Astrocyte (in vitro differentiated cells and primary cell): ENCODE measurements around the gene ORAI1. TPM values are rescaled to one million over a fixed set of nuclear protein-coding genes. Genes with fewer than 3 reads are reported as not detected.

ENCODE experiments used
- DNase-seq: peaks from one replicate; pipeline ENCODE4 v3.0.0-alpha.2; 2010; ENCODE audit warnings: low read depth
- FAIRE-seq: peaks from 2 replicates; lab custom pipeline; 2011; peaks lifted over from hg19 to GRCh38; lab: Jason Lieb, UNC
- H2AFZ ChIP-seq: 2 replicates; pipeline ENCODE4 v1.6.0; 2012; ENCODE audit warnings: low read depth, low read length, inconsistent platforms
- H3K27ac ChIP-seq: 2 replicates; pipeline ENCODE4 v1.5.1; 2011; ENCODE audit warnings: low read depth, low read length, inconsistent platforms
- H3K27me3 ChIP-seq: 2 replicates; pipeline ENCODE4 v1.6.0; 2011; ENCODE audit warnings: low read length, inconsistent platforms; ENCODE audit not compliant: insufficient read depth
- H3K36me3 ChIP-seq: 2 replicates; pipeline ENCODE4 v1.5.1; 2011; ENCODE audit warnings: low read length, inconsistent platforms; ENCODE audit not compliant: insufficient read depth
- H3K4me1 ChIP-seq: 2 replicates; pipeline ENCODE4 v1.5.1; 2011; ENCODE audit warnings: low read length, inconsistent platforms; ENCODE audit not compliant: insufficient read depth
- H3K4me2 ChIP-seq: 2 replicates; pipeline ENCODE4 v1.6.0; 2012; ENCODE audit warnings: low read length, inconsistent platforms
- H3K4me3 ChIP-seq: 2 replicates; pipeline ENCODE4 v1.5.1; 2011; ENCODE audit warnings: low read depth, mild to moderate bottlenecking, low read length, inconsistent platforms; ENCODE audit not compliant: insufficient read depth
- H3K79me2 ChIP-seq: 2 replicates; pipeline ENCODE4 v1.6.0; 2012; ENCODE audit warnings: mild to moderate bottlenecking, low read length, inconsistent platforms; ENCODE audit not compliant: insufficient read depth
- H3K9ac ChIP-seq: 2 replicates; pipeline ENCODE4 v1.6.0; 2012; ENCODE audit warnings: mild to moderate bottlenecking, low read length, inconsistent platforms
- H3K9me3 ChIP-seq: 2 replicates; pipeline ENCODE4 v1.5.1; 2012; ENCODE audit warnings: low read depth, mild to moderate bottlenecking, low read length, inconsistent platforms; ENCODE audit not compliant: insufficient read depth
- H4K20me1 ChIP-seq: 2 replicates; pipeline ENCODE4 v1.6.0; 2012; ENCODE audit warnings: low read length, inconsistent platforms; ENCODE audit not compliant: insufficient read depth
- H3K27ac Mint-ChIP-seq: one replicate; pipeline ENCODE4 v1.8.0; 2021; ENCODE audit warnings: mild to moderate bottlenecking, mixed read lengths; ENCODE audit not compliant: unreplicated experiment
- H3K27me3 Mint-ChIP-seq: one replicate; pipeline ENCODE4 v1.8.0; 2021; ENCODE audit warnings: low read depth, mixed read lengths; ENCODE audit not compliant: unreplicated experiment
- H3K36me3 Mint-ChIP-seq: one replicate; pipeline ENCODE4 v1.8.0; 2021; ENCODE audit warnings: low read depth, mixed read lengths; ENCODE audit not compliant: unreplicated experiment
- H3K4me1 Mint-ChIP-seq: one replicate; pipeline ENCODE4 v1.8.0; 2021; ENCODE audit warnings: low read depth, mixed read lengths; ENCODE audit not compliant: unreplicated experiment
- H3K4me3 Mint-ChIP-seq: one replicate; pipeline ENCODE4 v1.8.0; 2021; ENCODE audit warnings: mild to moderate bottlenecking, moderate library complexity, mixed read lengths; ENCODE audit not compliant: unreplicated experiment
- H3K9me3 Mint-ChIP-seq: one replicate; pipeline ENCODE4 v1.8.0; 2021; ENCODE audit warnings: mild to moderate bottlenecking, mixed read lengths; ENCODE audit not compliant: unreplicated experiment
- CTCF ChIP-seq: IDR thresholded peaks from 2 replicates; pipeline ENCODE4 v1.5.1; 2011; ENCODE audit warnings: low read depth, mild to moderate bottlenecking, inconsistent platforms, low read length, moderate library complexity; ENCODE audit not compliant: insufficient read depth
- EZH2 ChIP-seq: IDR thresholded peaks from 2 replicates; pipeline ENCODE4 v1.6.1; 2012; ENCODE audit warnings: mild to moderate bottlenecking, low read length, inconsistent platforms; ENCODE audit not compliant: insufficient read depth
- total RNA-seq: library from RNA; stranded (reverse); gene quantifications from 2 replicates; pipeline ENCODE4 v1.2.1, GENCODE V29; 2021

ORAI1 gene
- total RNA-seq, 1 donor from 2014 or later = 20.4 TPM

- Histone ChIP-seq H3K9me3 (no peaks in the 10 kb centered on the region), H4K20me1 (no peaks in the 10 kb centered on the region), H3K4me2 (peak overlapping the region; percentile 86), H3K27ac (peak overlapping the region; percentile 96), H3K4me1 (peaks cover 55% of the 10 kb centered on the region), H3K36me3 (peaks cover 1% of the 10 kb centered on the region), H2AFZ (peak overlapping the region; percentile 84), H3K9ac (peak overlapping the region; percentile 85), H3K27me3 (no peaks in the 10 kb centered on the region), H3K79me2 (no peaks in the 10 kb centered on the region), H3K4me3 (peak overlapping the region; percentile 66)
- no peak for FAIRE-seq
- DNase-seq = no peak
- Mint-ChIP-seq H3K27ac (no peak overlapping the region), H3K4me3 (peak overlapping the region; percentile 90), H3K27me3 (no peaks in the 10 kb centered on the region), H3K9me3 (no peaks in the 10 kb centered on the region), H3K36me3 (peaks cover 7% of the 10 kb centered on the region), H3K4me1 (peaks cover 44% of the 10 kb centered on the region)
- TF ChIP-seq EZH2 (no peak), CTCF (no peak)
These were observed 47.0 kb upstream of the ORAI1 start for GRCh38 chr12:121579190-121579791.

GRCh38 chr12:121579981-121580868 is 46.1 kb upstream of the ORAI1 start:
- no peak for DNase-seq

More at GRCh38 chr12:121579981-121580868, 46.1 kb upstream of the ORAI1 start:
- H3K4me1 Mint-ChIP-seq = peaks cover 44% of the 10 kb centered on the region
- H3K9ac ChIP-seq = peak overlapping the region; percentile 85
- no peaks in the 10 kb centered on the region for H3K27me3 ChIP-seq
- peak overlapping the region; percentile 66 for H3K4me3 ChIP-seq
- no peak for FAIRE-seq
- H3K79me2 ChIP-seq = no peaks in the 10 kb centered on the region
- peak overlapping the region; percentile 39 for H3K27ac ChIP-seq
- H3K27ac Mint-ChIP-seq = peak overlapping the region; percentile 89
- H3K27me3 Mint-ChIP-seq = no peaks in the 10 kb centered on the region
- H3K4me1 ChIP-seq = peaks cover 55% of the 10 kb centered on the region
- peak overlapping the region; percentile 90 for H3K4me3 Mint-ChIP-seq
- no peaks in the 10 kb centered on the region for H4K20me1 ChIP-seq
- H3K9me3 Mint-ChIP-seq = no peaks in the 10 kb centered on the region
- no peaks in the 10 kb centered on the region for H3K9me3 ChIP-seq
- peak overlapping the region; percentile 79 for H2AFZ ChIP-seq
- H3K36me3 Mint-ChIP-seq = peaks cover 3% of the 10 kb centered on the region
- peak overlapping the region; percentile 86 for H3K4me2 ChIP-seq
- no peak for TF ChIP-seq EZH2
- TF ChIP-seq CTCF = no peak
- no peaks in the 10 kb centered on the region for H3K36me3 ChIP-seq
